Psoas muscle (tissue), 8 donors: ENCODE results near the gene LAMA3. TPM values are rescaled to one million over a fixed set of nuclear protein-coding genes. Genes with fewer than 3 reads are reported as not detected.

Experiments used
- ATAC-seq, 4 donors: fragments of 200-7000 bp; cut with Tn5 transposase; one replicate each; pipeline ENCODE4 v1.9.1; 2020; ENCODE audit warnings: moderate library complexity in 3 of 4, mild to moderate bottlenecking in 2 of 4
- DNase-seq, 2 donors: peaks; one replicate each; pipeline ENCODE4 v3.0.0-alpha.2; 2020
- H3K27ac ChIP-seq: fragments of 200-600 bp; one replicate; pipeline ENCODE4 v1.8.0; 2022
- H3K27me3 ChIP-seq, 3 donors: fragments of 200-600 bp in 1 of 3; one replicate each; pipeline versions ENCODE4 v1.6.1 to v1.8.0; 2013 to 2022; ENCODE audit warnings: low read length in 2 of 3, mild to moderate bottlenecking in 2 of 3, moderate library complexity in 1 of 3; ENCODE audit not compliant: insufficient read depth in 3 of 3
- H3K36me3 ChIP-seq, 2 donors: fragments of 200-600 bp in 1 of 2; one replicate each; pipeline versions ENCODE4 v1.6.1 to v1.8.0; 2013 to 2022; ENCODE audit warnings: low read depth in 1 of 2, mild to moderate bottlenecking in 1 of 2, moderate library complexity in 1 of 2; ENCODE audit not compliant: insufficient read depth in 1 of 2
- H3K4me1 ChIP-seq: fragments of 200-600 bp; one replicate; pipeline ENCODE4 v1.8.0; 2022
- H3K4me3 ChIP-seq: fragments of 200-600 bp; one replicate; pipeline ENCODE4 v1.8.0; 2022; ENCODE audit warnings: mild to moderate bottlenecking
- H3K9me3 ChIP-seq: fragments of 200-600 bp; one replicate; pipeline ENCODE4 v1.8.0; 2022
- WGBS, 3 donors: extraction: QIAGEN DNeasy Blood & Tissue Kit; methylation state at CpG; one replicate each; pipeline versions ENCODE4 v1.1.6 to v1.1.7; 2013; 5-methylcytosine and 5-hydroxymethylcytosine counted together
- intact Hi-C, 2 donors: fragments of 100-400 bp; cut with DNase I; formaldehyde crosslinking; loops; one replicate each; pipeline versions ENCODE4 v1.11.0 to v1.14.2; 2022
- polyA plus RNA-seq, 3 donors: library from polyadenylated mRNA; stranded (reverse); fragments of 200-250 nt; gene quantifications; one replicate each; pipeline ENCODE4 v1.2.3, GENCODE V29; 2013
- total RNA-seq, 4 donors: library from RNA; stranded (reverse); fragmentation: NEBNext Ultra II Directional in 2 of 4; extraction: Animal tissue kit (Norgen Biotek cat#: 25700) in 2 of 4; gene quantifications; one replicate each; pipeline versions ENCODE4 v1.2.1 to v1.2.4, GENCODE V29; 2021 to 2023
- TF ChIP-seq, protein P1 (sequence below): fragments of 200-600 bp; IDR thresholded peaks from one replicate; pipeline ENCODE4 v1.8.0; 2022; ENCODE audit warnings: antibody characterized with exemption
- donor health status: healthy with polysubstance abuse.
- donor health status: DM: no; HTN: no; CAD: no; lungs with moderate emphysema.
- donor health status: Bipolar disorder and iron deficiency.
- donor health status: healthy.
- donor health status: DM: yes; HTN: yes; CAD: no.
- donor health status: DM: no; HTN: no; CAD: no.
- donor health status: DM: no; HTN: no; CAD: no.
- donor health status: DM: yes; HTN: yes; CAD: no.

The LAMA3 gene
- total and polyA plus RNA-seq, 7 donors = 0.49 to 4.2 (median 1.8) TPM

DNA sequence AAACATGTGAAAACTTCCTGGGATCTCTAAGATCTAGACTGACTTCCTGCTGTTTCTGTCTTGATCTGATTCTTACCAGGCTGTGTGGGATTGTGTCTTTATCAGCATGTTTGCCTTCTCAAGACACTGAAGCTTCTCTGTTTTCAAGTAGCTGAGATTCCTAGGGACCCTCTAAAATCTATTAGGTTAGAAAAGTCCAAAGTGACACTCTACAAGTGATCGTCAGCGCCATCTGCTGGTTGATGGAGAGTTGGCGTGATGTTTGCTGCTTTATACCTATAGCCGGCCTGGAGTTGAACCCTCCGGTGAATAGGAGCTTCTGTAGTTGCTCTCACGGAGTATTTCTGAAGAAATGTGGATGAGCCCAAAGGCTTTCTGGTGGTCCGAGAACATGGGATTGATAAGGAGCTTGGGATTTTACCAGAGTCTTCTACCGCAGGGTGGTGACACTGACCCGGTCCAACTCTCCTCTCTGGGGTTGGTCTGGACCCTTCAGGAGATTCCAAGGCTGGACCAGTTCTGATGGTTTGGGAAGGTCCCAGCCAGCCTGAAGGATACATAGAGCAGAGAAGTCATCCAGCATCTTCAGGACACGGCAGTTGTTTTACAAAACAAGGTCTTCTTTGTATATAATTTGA is 229.3 kb downstream of the LAMA3 start:
- ATAC-seq = peak in 3 of 4 donors; percentile 58 to 80 (median 68)
- intact Hi-C loops = loop anchor here (10.0 kb wide), 2 partner anchors 94 to 294 kb away; no protein-coding TSS in a partner anchor

DNA sequence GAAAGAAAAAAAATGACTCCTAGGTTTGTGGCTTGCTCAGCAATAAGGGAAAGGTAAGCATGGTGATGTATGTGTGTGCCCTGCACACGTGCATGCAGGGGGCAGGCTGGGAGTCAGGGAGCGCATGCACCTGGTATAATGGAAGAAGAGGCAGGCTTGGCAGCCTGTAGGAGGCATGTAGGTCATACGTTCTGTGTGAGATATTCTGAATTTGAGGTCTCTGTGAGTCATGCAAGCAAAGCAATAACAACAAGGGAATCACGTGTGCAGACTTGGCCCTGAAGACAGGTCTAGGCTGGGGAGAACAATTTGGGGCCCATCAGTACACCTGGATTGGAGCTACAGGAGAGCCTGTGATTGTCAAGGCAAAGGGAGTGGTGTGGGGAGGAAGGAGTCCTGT is 230.8 kb downstream of the LAMA3 start:
- H3K9me3 ChIP-seq = no peaks in the 10 kb centered on the region
- TF ChIP-seq, protein P1, sequence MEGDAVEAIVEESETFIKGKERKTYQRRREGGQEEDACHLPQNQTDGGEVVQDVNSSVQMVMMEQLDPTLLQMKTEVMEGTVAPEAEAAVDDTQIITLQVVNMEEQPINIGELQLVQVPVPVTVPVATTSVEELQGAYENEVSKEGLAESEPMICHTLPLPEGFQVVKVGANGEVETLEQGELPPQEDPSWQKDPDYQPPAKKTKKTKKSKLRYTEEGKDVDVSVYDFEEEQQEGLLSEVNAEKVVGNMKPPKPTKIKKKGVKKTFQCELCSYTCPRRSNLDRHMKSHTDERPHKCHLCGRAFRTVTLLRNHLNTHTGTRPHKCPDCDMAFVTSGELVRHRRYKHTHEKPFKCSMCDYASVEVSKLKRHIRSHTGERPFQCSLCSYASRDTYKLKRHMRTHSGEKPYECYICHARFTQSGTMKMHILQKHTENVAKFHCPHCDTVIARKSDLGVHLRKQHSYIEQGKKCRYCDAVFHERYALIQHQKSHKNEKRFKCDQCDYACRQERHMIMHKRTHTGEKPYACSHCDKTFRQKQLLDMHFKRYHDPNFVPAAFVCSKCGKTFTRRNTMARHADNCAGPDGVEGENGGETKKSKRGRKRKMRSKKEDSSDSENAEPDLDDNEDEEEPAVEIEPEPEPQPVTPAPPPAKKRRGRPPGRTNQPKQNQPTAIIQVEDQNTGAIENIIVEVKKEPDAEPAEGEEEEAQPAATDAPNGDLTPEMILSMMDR = no peak
- no peak overlapping the region for H3K4me3 ChIP-seq
- no peaks in the 10 kb centered on the region for H3K36me3 ChIP-seq
- intact Hi-C loops = loop anchor here in 1 of 2 donors (10.0 kb wide), 1 partner anchor 295 kb away; no protein-coding TSS in a partner anchor
- H3K4me1 ChIP-seq = no peaks in the 10 kb centered on the region
- WGBS, 3 donors = 78 to 84% (median 80%) methylated on average over 4 of the region's 4 CpGs
- H3K27ac ChIP-seq = no peak overlapping the region
- no peak for ATAC-seq
- H3K27me3 ChIP-seq = no peaks in the 10 kb centered on the region
- DNase-seq = no peak

More for the DNA sequence above, 229.3 kb downstream of the LAMA3 start:
- Histone ChIP-seq H3K27me3 (no peaks in the 10 kb centered on the region), H3K27ac (no peak overlapping the region), H3K4me1 (no peaks in the 10 kb centered on the region), H3K36me3 (no peaks in the 10 kb centered on the region), H3K9me3 (no peaks in the 10 kb centered on the region), H3K4me3 (no peak overlapping the region)
- TF ChIP-seq, protein P1 = peak; percentile 73
- DNase-seq = peak; percentile 69 to 79
- 35 to 37% (median 35%) methylated on average over 10 of the region's 10 CpGs for WGBS, 3 donors

DNA sequence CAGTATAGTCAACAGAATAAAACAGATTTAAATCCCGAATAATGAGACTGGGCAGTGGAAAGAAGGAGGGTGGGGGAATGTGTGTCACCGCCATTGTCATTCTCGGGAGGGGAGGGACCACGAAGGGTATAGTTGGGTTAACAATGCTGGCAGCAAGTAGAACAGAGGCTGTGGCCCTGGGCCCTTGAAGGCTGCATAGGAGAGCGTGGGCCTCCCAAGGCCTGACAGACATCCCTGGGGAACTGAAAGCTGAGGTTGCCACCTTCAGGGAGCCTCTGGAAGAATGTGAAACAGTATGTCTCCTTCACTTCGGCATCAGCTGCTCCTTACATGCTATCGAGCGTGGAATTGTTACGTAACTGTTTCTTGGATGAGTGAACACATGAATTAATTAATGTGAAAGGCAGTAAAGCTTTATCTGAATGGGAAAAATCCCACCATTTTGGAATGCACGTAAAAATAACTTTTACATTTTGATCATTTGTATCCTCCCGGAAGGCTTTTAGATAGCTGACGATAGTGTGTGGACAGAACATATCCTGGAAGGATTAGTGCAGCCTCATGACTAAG is 232.5 kb downstream of the LAMA3 start:
- H3K4me3 ChIP-seq = no peak overlapping the region
- no peak overlapping the region for H3K27ac ChIP-seq
- ATAC-seq = no peak
- no peaks in the 10 kb centered on the region for H3K9me3 ChIP-seq
- H3K27me3 ChIP-seq = no peaks in the 10 kb centered on the region
- intact Hi-C loops = loop anchor here in 1 of 2 donors (10.0 kb wide), 1 partner anchor 297 kb away; no protein-coding TSS in a partner anchor
- H3K36me3 ChIP-seq = no peaks in the 10 kb centered on the region
- no peaks in the 10 kb centered on the region for H3K4me1 ChIP-seq
- no peak for DNase-seq
- TF ChIP-seq, protein P1 = no peak
- WGBS, 3 donors = 90 to 93% (median 92%) methylated on average over 12 of the region's 12 CpGs

DNA sequence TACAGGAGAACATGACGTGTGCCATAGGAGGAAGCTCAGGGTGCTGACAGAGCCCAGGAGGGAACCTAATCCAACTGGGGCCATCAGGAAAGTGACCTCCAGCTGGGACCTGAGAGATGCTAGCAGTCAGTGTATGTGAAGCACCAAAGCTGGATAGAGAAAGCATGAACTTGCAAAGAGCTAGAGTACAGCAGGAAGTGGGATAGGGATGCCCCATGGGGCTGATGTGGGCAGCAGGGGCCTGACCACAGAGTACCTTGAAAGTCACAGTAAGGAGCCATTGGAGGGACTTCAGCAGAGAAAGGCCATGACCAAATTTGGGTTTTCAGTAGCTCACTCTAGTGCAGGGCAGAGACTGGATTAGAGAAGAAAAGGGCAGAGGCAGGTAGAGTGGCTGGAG is 233.7 kb downstream of the LAMA3 start:
- no peak for ATAC-seq

More for the DNA sequence above, 233.7 kb downstream of the LAMA3 start:
- Histone ChIP-seq H3K4me3 (no peak overlapping the region), H3K27ac (no peak overlapping the region), H3K9me3 (no peaks in the 10 kb centered on the region), H3K4me1 (no peaks in the 10 kb centered on the region), H3K36me3 (no peaks in the 10 kb centered on the region), H3K27me3 (no peaks in the 10 kb centered on the region)
- 81 to 84% (median 84%) methylated on average over 1 of the region's 1 CpG for WGBS, 3 donors
- no peak for DNase-seq
- intact Hi-C loops = loop anchor here in 1 of 2 donors (10.0 kb wide), 1 partner anchor 298 kb away; no protein-coding TSS in a partner anchor
- TF ChIP-seq, protein P1 = no peak
